Fibroblast of lung (primary cell): ENCODE measurements around the gene YJEFN3. TPM values are rescaled to one million over a fixed set of nuclear protein-coding genes. Genes with fewer than 3 reads are reported as not detected.

Source experiments
- DNase-seq, 2 donors: peaks; one replicate each; pipeline versions ENCODE4 v3.0.0 to v3.0.0-alpha.2; 2010; ENCODE audit warnings: low read depth in 2 of 2
- H2AFZ ChIP-seq: 2 replicates; pipeline ENCODE4 v1.5.1; 2012; ENCODE audit warnings: low read length, control low read depth, inconsistent platforms
- H3K27ac ChIP-seq: 2 replicates; pipeline ENCODE4 v1.5.1; 2011; ENCODE audit warnings: low read length, control low read depth; ENCODE audit not compliant: insufficient read depth
- H3K27me3 ChIP-seq: 2 replicates; pipeline ENCODE4 v1.5.1; 2011; ENCODE audit warnings: mild to moderate bottlenecking, low read length; ENCODE audit not compliant: control insufficient read depth, insufficient read depth
- H3K36me3 ChIP-seq: 2 replicates; pipeline ENCODE4 v1.5.1; 2011; ENCODE audit warnings: low read length; ENCODE audit not compliant: control insufficient read depth, insufficient read depth
- H3K4me1 ChIP-seq: 2 replicates; pipeline ENCODE4 v1.5.1; 2011; ENCODE audit warnings: low read length; ENCODE audit not compliant: control insufficient read depth, insufficient read depth; ENCODE audit errors: extremely low read depth
- H3K4me2 ChIP-seq: 2 replicates; pipeline ENCODE4 v1.5.1; 2011; ENCODE audit warnings: low read length, control low read depth; ENCODE audit not compliant: insufficient read depth; ENCODE audit errors: extremely low read depth
- H3K4me3 ChIP-seq, 4 experiments: fragments of 200-600 bp in 1 of 4; sonication (generic) in 1 of 4; replicated peaks in 1 of 4; 2 replicates each; pipeline ENCODE4 v1.5.1; 2011 to 2016; ENCODE audit warnings: low read length in 4 of 4, low read depth in 3 of 4, mild to moderate bottlenecking in 3 of 4, control low read depth in 2 of 4, inconsistent platforms in 1 of 4, mixed read lengths in 1 of 4; ENCODE audit not compliant: insufficient read depth in 1 of 4; ENCODE audit errors: control extremely low read depth in 1 of 4
- H3K79me2 ChIP-seq: 2 replicates; pipeline ENCODE4 v1.5.1; 2012; ENCODE audit warnings: mild to moderate bottlenecking, low read length, inconsistent platforms; ENCODE audit not compliant: control insufficient read depth, insufficient read depth
- H3K9ac ChIP-seq: 2 replicates; pipeline ENCODE4 v1.5.1; 2011; ENCODE audit warnings: mild to moderate bottlenecking, low read length, control low read depth; ENCODE audit not compliant: insufficient read depth
- H3K9me3 ChIP-seq: 2 replicates; pipeline ENCODE4 v1.5.1; 2012; ENCODE audit warnings: low read depth, low read length; ENCODE audit not compliant: control insufficient read depth, insufficient read depth
- H4K20me1 ChIP-seq: 2 replicates; pipeline ENCODE4 v1.5.1; 2011; ENCODE audit warnings: low read length; ENCODE audit not compliant: control insufficient read depth, insufficient read depth; ENCODE audit errors: extremely low read depth
- CTCF ChIP-seq, 2 donors: IDR thresholded peaks in 1 of 2; conservative IDR thresholded peaks in 1 of 2; 1 replicate in 1 of 2; 2 replicates in 1 of 2; pipeline ENCODE4 v1.5.1; 2011 to 2012; ENCODE audit warnings: low read length in 2 of 2, control low read depth in 1 of 2, inconsistent platforms in 1 of 2, low read depth in 1 of 2, mild to moderate bottlenecking in 1 of 2
- EZH2 ChIP-seq: IDR thresholded peaks from 2 replicates; pipeline ENCODE4 v1.5.1; 2012; ENCODE audit warnings: low read length, control low read depth, mild to moderate bottlenecking; ENCODE audit errors: missing control alignments
- polyA plus RNA-seq, 2 donors: library from polyadenylated mRNA; depleted of rRNA in 1 of 2; stranded (reverse) in 1 of 2; unstranded in 1 of 2; fragments of >200 nt; gene quantifications; 2 replicates each; pipeline ENCODE4 v1.2.1, GENCODE V29; 2011 to 2012; ENCODE audit warnings: missing spikeins in 1 of 2
- total RNA-seq: library from RNA; depleted of rRNA; stranded (reverse); fragments of >200 nt; gene quantifications from 2 replicates; pipeline ENCODE4 v1.2.1, GENCODE V29; 2014

Gene YJEFN3
- total and polyA plus RNA-seq, 2 donors (not counting 1 experiment from before 2014, with no cell fraction given) = 0.50 to 0.62 TPM

GRCh38 chr19:19534556-19535265, 6.0 kb downstream of the YJEFN3 start:
- DNase-seq = no peak
- no peak for TF ChIP-seq EZH2
- TF ChIP-seq CTCF (conservative IDR thresholded peaks at IDR 0.05 in 1 of 2, IDR thresholded peaks at IDR 0.05 in 1 of 2; ENCODE audit: low read depth in 1 of 2, low read length in 2 of 2) = no peak
- H3K79me2 ChIP-seq = no peaks in the 10 kb centered on the region

DNA sequence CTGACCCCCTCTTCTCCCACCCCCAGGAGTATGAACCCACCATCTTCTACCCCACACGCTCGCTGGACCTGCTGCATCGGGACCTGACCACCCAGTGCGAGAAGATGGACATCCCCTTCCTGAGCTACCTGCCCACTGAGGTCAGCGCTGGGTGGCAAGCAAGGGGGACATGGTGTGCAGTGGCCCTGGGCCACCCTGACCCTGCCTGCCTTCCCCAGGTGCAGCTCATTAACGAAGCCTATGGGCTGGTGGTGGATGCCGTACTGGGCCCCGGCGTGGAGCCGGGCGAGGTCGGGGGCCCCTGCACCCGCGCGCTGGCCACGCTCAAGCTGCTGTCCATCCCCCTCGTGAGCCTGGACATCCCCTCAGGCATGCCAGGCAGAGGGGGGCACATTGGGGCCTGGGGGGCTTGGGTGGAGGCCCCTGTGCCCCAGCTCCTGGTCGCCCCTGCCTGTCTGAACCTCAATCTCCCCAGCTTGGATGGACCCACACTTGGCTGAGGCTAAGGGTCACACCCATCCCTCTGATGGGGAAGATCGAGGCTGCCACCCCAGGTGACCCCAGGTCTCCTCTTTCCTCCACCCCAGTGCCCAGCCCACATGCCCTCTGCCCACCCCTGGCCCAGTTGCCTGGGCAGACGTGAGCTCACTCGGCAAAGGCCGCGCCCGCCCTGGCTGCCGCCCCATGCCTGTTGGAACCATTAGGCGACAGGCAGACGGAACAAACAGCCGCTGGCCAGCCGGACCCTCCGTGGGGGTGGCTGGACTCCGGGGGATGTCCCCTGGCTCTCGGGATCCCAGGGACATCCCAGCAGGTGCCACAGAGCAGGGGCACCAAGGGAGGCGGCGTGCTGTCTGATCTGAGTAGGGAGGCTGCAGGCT, 6.8 kb downstream of the YJEFN3 start:
- Histone ChIP-seq H3K4me2 (no peak overlapping the region), H2AFZ (no peak overlapping the region), H3K9ac (no peak overlapping the region), H3K4me1 (no peaks in the 10 kb centered on the region), H3K79me2 (no peaks in the 10 kb centered on the region), H3K36me3 (no peaks in the 10 kb centered on the region), H3K27ac (no peak overlapping the region), H4K20me1 (no peaks in the 10 kb centered on the region), H3K9me3 (no peaks in the 10 kb centered on the region), H3K4me3 (no peak overlapping the region), H3K27me3 (peaks cover 3% of the 10 kb centered on the region)
- no peak for TF ChIP-seq CTCF (conservative IDR thresholded peaks at IDR 0.05 in 1 of 2, IDR thresholded peaks at IDR 0.05 in 1 of 2; ENCODE audit: low read depth in 1 of 2, low read length in 2 of 2)
- DNase-seq = no peak

More at GRCh38 chr19:19534556-19535265, 6.0 kb downstream of the YJEFN3 start:
- Histone ChIP-seq H2AFZ (no peak overlapping the region), H3K4me1 (no peaks in the 10 kb centered on the region), H3K9me3 (no peaks in the 10 kb centered on the region), H3K36me3 (no peaks in the 10 kb centered on the region), H3K27ac (no peak overlapping the region), H3K27me3 (peaks cover 3% of the 10 kb centered on the region), H3K4me3 (no peak overlapping the region), H3K4me2 (no peak overlapping the region), H4K20me1 (no peaks in the 10 kb centered on the region), H3K9ac (no peak overlapping the region)
